Caco-2 (cell line): ENCODE results near the gene MYO1E. TPM values are rescaled to one million over a fixed set of nuclear protein-coding genes. Genes with fewer than 3 reads are reported as not detected.
A peak's percentile ranks its signal among the peaks of the same experiment; 100 is the strongest.

ENCODE experiments used
- BruUV-seq: library from RNA; stranded (reverse); fragments of 400-500 nt; replicated peaks from 2 replicates; lab custom pipeline; 2021; lab: Mats Ljungman, UMichigan
- CTCF ChIA-PET: fragments of 300-600 bp; sonication (Branson Sonifier 250); formaldehyde crosslinking; loops from one replicate; lab custom pipeline; 2022; ENCODE audit warnings: antibody characterized with exemption; lab: Charles Lee
- POLR2A ChIA-PET: fragments of 300-600 bp; sonication (Branson Sonifier 250); formaldehyde crosslinking; loops from one replicate; lab custom pipeline; 2022; ENCODE audit warnings: antibody characterized with exemption; lab: Charles Lee
- DNase-seq, 2 experiments: peaks; one replicate each; pipeline versions ENCODE4 v3.0.0 to v3.0.0-alpha.2; 2020 to 2022
- H3K27me3 ChIP-seq: replicated peaks from 2 replicates; pipeline ENCODE4 v1.6.0; 2011; ENCODE audit warnings: low read length; ENCODE audit not compliant: control insufficient read depth, insufficient read depth
- H3K36me3 ChIP-seq: 2 replicates; pipeline ENCODE4 v1.5.1; 2011; ENCODE audit warnings: low read length; ENCODE audit not compliant: control insufficient read depth, insufficient read depth
- H3K4me1 ChIP-seq: fragments of 250-450 bp; sonication (Bioruptor Pico); 2 replicates; pipeline ENCODE4 v1.5.1; 2020; ENCODE audit warnings: mild to moderate bottlenecking
- H3K4me3 ChIP-seq: 2 replicates; pipeline ENCODE4 v1.5.1; 2011; ENCODE audit warnings: low read depth, mild to moderate bottlenecking, control low read depth, low read length
- H3K9me3 ChIP-seq: fragments of 250-450 bp; sonication (Bioruptor Pico); 2 replicates; pipeline ENCODE4 v1.5.1; 2020; ENCODE audit warnings: mild to moderate bottlenecking, moderate library complexity
- H3K27ac Mint-ChIP-seq: one replicate; pipeline ENCODE4 v1.8.0; 2022; ENCODE audit warnings: mixed read lengths; ENCODE audit not compliant: unreplicated experiment
- H3K27me3 Mint-ChIP-seq: one replicate; pipeline ENCODE4 v1.8.0; 2022; ENCODE audit warnings: mixed read lengths; ENCODE audit not compliant: insufficient read depth, unreplicated experiment
- H3K36me3 Mint-ChIP-seq: one replicate; pipeline ENCODE4 v1.8.0; 2022; ENCODE audit warnings: mild to moderate bottlenecking, mixed read lengths; ENCODE audit not compliant: insufficient read depth, unreplicated experiment
- H3K4me1 Mint-ChIP-seq: one replicate; pipeline ENCODE4 v1.8.0; 2022; ENCODE audit warnings: low read depth, mixed read lengths; ENCODE audit not compliant: unreplicated experiment
- H3K4me3 Mint-ChIP-seq: one replicate; pipeline ENCODE4 v1.8.0; 2022; ENCODE audit warnings: mild to moderate bottlenecking, moderate library complexity, mixed read lengths; ENCODE audit not compliant: unreplicated experiment
- H3K9me3 Mint-ChIP-seq: one replicate; pipeline ENCODE4 v1.8.0; 2022; ENCODE audit warnings: mixed read lengths; ENCODE audit not compliant: unreplicated experiment
- CTCF ChIP-seq, 2 experiments: fragments of 200-600 bp in 1 of 2; IDR thresholded peaks; 1 replicate in 1 of 2; 2 replicates in 1 of 2; pipeline versions ENCODE4 v1.5.1 to v1.8.0; 2011 to 2022; ENCODE audit warnings: antibody characterized with exemption in 1 of 2, control low read depth in 1 of 2, inconsistent platforms in 1 of 2, low read depth in 1 of 2, low read length in 1 of 2, mild to moderate bottlenecking in 1 of 2, moderate library complexity in 1 of 2; ENCODE audit not compliant: insufficient read depth in 1 of 2, severe bottlenecking in 1 of 2, unreplicated experiment in 1 of 2
- intact Hi-C: fragments of 100-400 bp; cut with micrococcal nuclease; formaldehyde crosslinking; loops from one replicate; pipeline ENCODE4 v1.10.0; 2022; ENCODE audit not compliant: unreplicated experiment
- total RNA-seq: library from RNA; stranded (reverse); gene quantifications from 2 replicates; pipeline ENCODE4 v1.2.3, GENCODE V29; 2022

The MYO1E gene
- total RNA-seq, 1 experiment from 2014 or later: 187 TPM

DNA sequence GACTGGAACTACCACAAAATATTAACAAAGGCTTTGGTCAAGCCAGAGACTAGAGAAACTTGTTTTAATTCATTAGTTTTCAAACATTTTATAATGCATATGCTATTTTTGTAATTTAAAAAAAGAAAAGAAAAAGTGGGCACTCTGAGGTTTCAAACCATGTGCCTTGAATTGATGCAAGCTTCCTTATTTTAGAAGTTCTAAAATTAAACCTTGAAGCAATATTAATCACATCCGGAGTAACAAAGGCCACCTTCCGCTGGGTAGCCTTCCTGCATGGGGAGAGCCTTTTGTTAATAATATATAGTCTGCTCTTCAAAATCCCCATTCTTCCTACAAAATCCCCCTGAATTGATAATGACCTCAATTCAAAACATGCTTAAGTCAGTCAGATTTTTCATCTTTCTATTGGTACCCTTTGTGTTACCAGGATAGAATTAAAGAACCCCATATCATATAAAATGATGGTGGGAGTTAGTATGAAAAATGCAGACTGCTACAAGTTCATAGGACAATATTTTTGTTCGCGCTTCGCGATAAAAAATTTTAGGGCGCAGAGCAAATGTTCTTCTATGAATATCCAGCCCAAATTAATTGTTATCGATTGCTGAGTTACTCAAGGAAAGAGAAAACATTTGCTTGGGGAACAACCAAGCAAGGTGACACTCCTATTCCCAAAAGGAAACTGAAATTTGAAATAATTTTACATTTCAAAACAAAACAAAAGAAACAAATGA is 135.4 kb downstream of the MYO1E start:
- Histone ChIP-seq H3K27me3 (no peaks in the 10 kb centered on the region), H3K9me3 (no peaks in the 10 kb centered on the region), H3K36me3 (no peaks in the 10 kb centered on the region), H3K4me3 (no peak overlapping the region), H3K4me1 (peaks cover 7% of the 10 kb centered on the region; the same call in 1 of the 2 replicates)
- CTCF ChIA-PET: interaction anchor here (0.9 kb wide), 1 partner anchor 1569 kb away, joined by 4 read pairs; no protein-coding TSS in a partner anchor
- no peak for DNase-seq
- no TSS peak for BruUV-seq
- POLR2A ChIA-PET: no interaction called here
- peaks cover 17% of the 10 kb centered on the region for H3K4me1 Mint-ChIP-seq
- H3K27me3 Mint-ChIP-seq: no peaks in the 10 kb centered on the region
- H3K9me3 Mint-ChIP-seq: no peaks in the 10 kb centered on the region
- intact Hi-C loops: no loop called here
- no peak overlapping the region for H3K27ac Mint-ChIP-seq
- no peak for TF ChIP-seq CTCF (IDR thresholded peaks at IDR 0.05; ENCODE audit: insufficient read depth in 1 of 2, low read depth in 1 of 2, low read length in 1 of 2, severe bottlenecking in 1 of 2, unreplicated experiment in 1 of 2)
- peaks cover 41% of the 10 kb centered on the region for H3K36me3 Mint-ChIP-seq
- no peak overlapping the region for H3K4me3 Mint-ChIP-seq

- intact Hi-C loops: no loop called here
- peaks cover 1% of the 10 kb centered on the region; the same call in 1 of the 2 replicates for H3K36me3 ChIP-seq
- no peak for TF ChIP-seq CTCF (IDR thresholded peaks at IDR 0.05; ENCODE audit: insufficient read depth in 1 of 2, low read depth in 1 of 2, low read length in 1 of 2, severe bottlenecking in 1 of 2, unreplicated experiment in 1 of 2)
- H3K4me1 Mint-ChIP-seq: peaks cover 17% of the 10 kb centered on the region
- H3K4me3 Mint-ChIP-seq: no peak overlapping the region
- no peaks in the 10 kb centered on the region for H3K9me3 ChIP-seq
- no peak for DNase-seq
- H3K36me3 Mint-ChIP-seq: peaks cover 42% of the 10 kb centered on the region
- H3K27me3 ChIP-seq: no peaks in the 10 kb centered on the region
- CTCF ChIA-PET: interaction anchor here (0.9 kb wide), 1 partner anchor 1568 kb away, joined by 4 read pairs; no protein-coding TSS in a partner anchor
- peak overlapping the region; percentile 23 for H3K27ac Mint-ChIP-seq
- no peaks in the 10 kb centered on the region for H3K9me3 Mint-ChIP-seq
- no peaks in the 10 kb centered on the region for H3K27me3 Mint-ChIP-seq
- POLR2A ChIA-PET: no interaction called here
- no TSS peak for BruUV-seq
- H3K4me1 ChIP-seq: peaks cover 7% of the 10 kb centered on the region; the same call in 1 of the 2 replicates
- no peak overlapping the region for H3K4me3 ChIP-seq
These were observed 136.3 kb downstream of the MYO1E start for GRCh38 chr15:59236394-59236793.

- Histone ChIP-seq H3K27me3 (no peaks in the 10 kb centered on the region), H3K4me3 (no peak overlapping the region), H3K4me1 (peaks cover 4% of the 10 kb centered on the region; the same call in 1 of the 2 replicates), H3K9me3 (no peaks in the 10 kb centered on the region), H3K36me3 (peaks cover 1% of the 10 kb centered on the region; the same call in 1 of the 2 replicates)
- Mint-ChIP-seq H3K36me3 (peaks cover 48% of the 10 kb centered on the region), H3K9me3 (no peaks in the 10 kb centered on the region), H3K4me3 (no peak overlapping the region), H3K27me3 (no peaks in the 10 kb centered on the region), H3K27ac (no peak overlapping the region), H3K4me1 (peaks cover 9% of the 10 kb centered on the region)
- ChIA-PET POLR2A (no interaction called here), CTCF (no interaction called here)
- DNase-seq: no peak
- intact Hi-C loops: no loop called here
- TF ChIP-seq CTCF (IDR thresholded peaks at IDR 0.05; ENCODE audit: insufficient read depth in 1 of 2, low read depth in 1 of 2, low read length in 1 of 2, severe bottlenecking in 1 of 2, unreplicated experiment in 1 of 2): no peak
- no TSS peak for BruUV-seq
These were observed 140.2 kb downstream of the MYO1E start for GRCh38 chr15:59232476-59232875.
